Measurements from ENCODE around the gene ZSCAN4. TPM values are rescaled to one million over a fixed set of nuclear protein-coding genes. Genes with fewer than 3 reads are reported as not detected.

Gene ZSCAN4
- total and polyA plus RNA-seq, 9 of the 15 experiments (the other 6 are each of a cell fraction or from before 2014, with no cell fraction given), result not detected

GRCh38 chr19:57637379-57637778 is 31.4 kb upstream of the ZSCAN4 start:
- WGBS (ENCODE audit: insufficient coverage, low coverage, missing lambda C conversion rate), result 19% methylated on average over 4 of the region's 4 CpGs
- intact Hi-C loops (cut with micrococcal nuclease) (no loop called here), in situ Hi-C loops (cut with MboI) (no loop called here)
- H3K9me3 ChIP-seq (replicated peaks; ENCODE audit: control insufficient read depth, insufficient read depth, low read depth, low read length), result peaks cover 32% of the 10 kb centered on the region
- CTCF ChIA-PET (ENCODE audit: low intra/inter-chr PET ratio), result no interaction called here
- no TSS peak for BruUV-seq (replicated peaks)
- H4K20me1 ChIP-seq (replicated peaks; ENCODE audit: control insufficient read depth, insufficient read depth, low read length), result no peaks in the 10 kb centered on the region
- peaks cover 32% of the 10 kb centered on the region for H3K36me3 ChIP-seq (ENCODE audit: control insufficient read depth, insufficient read depth, low read length)
- no peak for ATAC-seq
- DNase-seq (ENCODE audit: extremely low read depth in 1 of 4, low spot score in 3 of 4), result no peak
- peaks cover 6 to 11% of the 10 kb centered on the region in 2 experiments; a peak in 4 of 5 replicates for H3K4me1 ChIP-seq (replicated peaks in 1 of 2; ENCODE audit: control insufficient read depth in 2 of 2, insufficient read depth in 2 of 2, low read length in 2 of 2)
- POLR2A ChIA-PET, result no interaction called here
- TF ChIP-seq CREB1 (IDR thresholded peaks at IDR 0.05), result no peak
- TF ChIP-seq CREB1 (CRISPR knock-in tag; IDR thresholded peaks at IDR 0.05), result no peak
- no peak for TF ChIP-seq TCF3 (CRISPR knock-in tag; IDR thresholded peaks at IDR 0.05)
- peak; percentile 100 for TF ChIP-seq ZNF324 (CRISPR knock-in tag; IDR thresholded peaks at IDR 0.05)
- 0 out of 3 replicates have a peak, but pooled peaks of 1 of the 2 experiments have one; percentile 26 for TF ChIP-seq CBX3 (IDR thresholded peaks at IDR 0.05; ENCODE audit: borderline replicate concordance in 1 of 2, low read length in 2 of 2)
- 0 out of 2 replicates have a peak, but pooled peaks have one; percentile 53 for TF ChIP-seq CBX5 (IDR thresholded peaks at IDR 0.05; ENCODE audit: borderline replicate concordance, low read depth)
- no peak for TF ChIP-seq ARID4B (CRISPR knock-in tag; IDR thresholded peaks at IDR 0.05)
- FAIRE-seq, result no peak
- no peaks in the 10 kb centered on the region for H3K27me3 ChIP-seq (ENCODE audit: control insufficient read depth in 2 of 2, insufficient read depth in 2 of 2, low read length in 2 of 2)
- H3K27ac ChIP-seq (ENCODE audit: extremely low read depth, low read depth, low read length), result no peak overlapping the region
- H3K4me3 ChIP-seq, result no peak overlapping the region
- no peak overlapping the region for H2AFZ ChIP-seq (ENCODE audit: low read depth, low read length)
- no peak overlapping the region for H3K9ac ChIP-seq (ENCODE audit: insufficient read depth in 1 of 2, low read depth in 2 of 2, low read length in 2 of 2)
- H3K9me1 ChIP-seq (ENCODE audit: control insufficient read depth, insufficient read depth, low read length), result no peaks in the 10 kb centered on the region
- H3K79me2 ChIP-seq (ENCODE audit: control insufficient read depth, insufficient read depth, low read length), result no peaks in the 10 kb centered on the region
- no peak overlapping the region for H3K4me2 ChIP-seq (ENCODE audit: insufficient read depth, low read length)
